ENCODE data around the gene TAGLN2. TPM values are rescaled to one million over a fixed set of nuclear protein-coding genes. Genes with fewer than 3 reads are reported as not detected.

The TAGLN2 gene
- total RNA-seq, 1 experiment from 2014 or later = 66.9 TPM

DNA sequence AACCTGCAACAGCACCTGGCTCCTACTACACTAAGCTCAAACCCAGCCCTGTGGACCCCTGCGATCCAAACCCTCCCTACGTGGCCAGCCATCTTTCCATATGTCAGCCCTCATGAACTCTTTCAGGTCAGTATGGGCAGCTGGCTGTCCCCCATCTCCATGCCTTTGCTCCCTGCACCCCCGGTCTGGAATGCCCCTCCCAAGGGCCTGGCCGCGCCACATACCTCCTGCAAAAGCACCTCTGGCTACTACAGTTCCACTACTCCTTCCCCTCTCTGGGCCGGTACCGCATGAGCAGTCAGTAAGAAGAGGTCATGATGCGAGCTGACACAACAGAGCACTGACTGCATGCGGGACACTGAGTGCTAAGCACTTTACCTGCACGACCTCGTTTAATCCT, 10.0 kb upstream of the TAGLN2 start:
- Mint-ChIP-seq H3K27ac (no peak overlapping the region), H3K36me3 (peaks cover 25% of the 10 kb centered on the region), H3K4me3 (no peak overlapping the region), H3K27me3 (ENCODE audit: low read depth) (no peaks in the 10 kb centered on the region), H3K4me1 (peaks cover 24% of the 10 kb centered on the region), H3K9me3 (no peaks in the 10 kb centered on the region)
- ChIA-PET CTCF (interaction anchor here (1.0 to 10.6 kb wide), 4 partner anchors 11 to 72 kb away, joined by 3 to 202 read pairs (median 4); no protein-coding TSS in a partner anchor), POLR2A (interaction anchor here (0.5 kb wide), 1 partner anchor 10 kb away, joined by 3 read pairs; no protein-coding TSS in a partner anchor)
- ATAC-seq (no peak), DNase-seq (ENCODE audit: low spot score) (no peak)
- TF ChIP-seq, protein P1, sequence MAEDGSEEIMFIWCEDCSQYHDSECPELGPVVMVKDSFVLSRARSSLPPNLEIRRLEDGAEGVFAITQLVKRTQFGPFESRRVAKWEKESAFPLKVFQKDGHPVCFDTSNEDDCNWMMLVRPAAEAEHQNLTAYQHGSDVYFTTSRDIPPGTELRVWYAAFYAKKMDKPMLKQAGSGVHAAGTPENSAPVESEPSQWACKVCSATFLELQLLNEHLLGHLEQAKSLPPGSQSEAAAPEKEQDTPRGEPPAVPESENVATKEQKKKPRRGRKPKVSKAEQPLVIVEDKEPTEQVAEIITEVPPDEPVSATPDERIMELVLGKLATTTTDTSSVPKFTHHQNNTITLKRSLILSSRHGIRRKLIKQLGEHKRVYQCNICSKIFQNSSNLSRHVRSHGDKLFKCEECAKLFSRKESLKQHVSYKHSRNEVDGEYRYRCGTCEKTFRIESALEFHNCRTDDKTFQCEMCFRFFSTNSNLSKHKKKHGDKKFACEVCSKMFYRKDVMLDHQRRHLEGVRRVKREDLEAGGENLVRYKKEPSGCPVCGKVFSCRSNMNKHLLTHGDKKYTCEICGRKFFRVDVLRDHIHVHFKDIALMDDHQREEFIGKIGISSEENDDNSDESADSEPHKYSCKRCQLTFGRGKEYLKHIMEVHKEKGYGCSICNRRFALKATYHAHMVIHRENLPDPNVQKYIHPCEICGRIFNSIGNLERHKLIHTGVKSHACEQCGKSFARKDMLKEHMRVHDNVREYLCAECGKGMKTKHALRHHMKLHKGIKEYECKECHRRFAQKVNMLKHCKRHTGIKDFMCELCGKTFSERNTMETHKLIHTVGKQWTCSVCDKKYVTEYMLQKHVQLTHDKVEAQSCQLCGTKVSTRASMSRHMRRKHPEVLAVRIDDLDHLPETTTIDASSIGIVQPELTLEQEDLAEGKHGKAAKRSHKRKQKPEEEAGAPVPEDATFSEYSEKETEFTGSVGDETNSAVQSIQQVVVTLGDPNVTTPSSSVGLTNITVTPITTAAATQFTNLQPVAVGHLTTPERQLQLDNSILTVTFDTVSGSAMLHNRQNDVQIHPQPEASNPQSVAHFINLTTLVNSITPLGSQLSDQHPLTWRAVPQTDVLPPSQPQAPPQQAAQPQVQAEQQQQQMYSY (CRISPR knock-in tag; IDR thresholded peaks at IDR 0.05) = no peak
- TF ChIP-seq ZNF138 (CRISPR knock-in tag; conservative IDR thresholded peaks at IDR 0.05) (no peak), ATF1 (CRISPR knock-in tag; IDR thresholded peaks at IDR 0.05) (no peak)

DNA sequence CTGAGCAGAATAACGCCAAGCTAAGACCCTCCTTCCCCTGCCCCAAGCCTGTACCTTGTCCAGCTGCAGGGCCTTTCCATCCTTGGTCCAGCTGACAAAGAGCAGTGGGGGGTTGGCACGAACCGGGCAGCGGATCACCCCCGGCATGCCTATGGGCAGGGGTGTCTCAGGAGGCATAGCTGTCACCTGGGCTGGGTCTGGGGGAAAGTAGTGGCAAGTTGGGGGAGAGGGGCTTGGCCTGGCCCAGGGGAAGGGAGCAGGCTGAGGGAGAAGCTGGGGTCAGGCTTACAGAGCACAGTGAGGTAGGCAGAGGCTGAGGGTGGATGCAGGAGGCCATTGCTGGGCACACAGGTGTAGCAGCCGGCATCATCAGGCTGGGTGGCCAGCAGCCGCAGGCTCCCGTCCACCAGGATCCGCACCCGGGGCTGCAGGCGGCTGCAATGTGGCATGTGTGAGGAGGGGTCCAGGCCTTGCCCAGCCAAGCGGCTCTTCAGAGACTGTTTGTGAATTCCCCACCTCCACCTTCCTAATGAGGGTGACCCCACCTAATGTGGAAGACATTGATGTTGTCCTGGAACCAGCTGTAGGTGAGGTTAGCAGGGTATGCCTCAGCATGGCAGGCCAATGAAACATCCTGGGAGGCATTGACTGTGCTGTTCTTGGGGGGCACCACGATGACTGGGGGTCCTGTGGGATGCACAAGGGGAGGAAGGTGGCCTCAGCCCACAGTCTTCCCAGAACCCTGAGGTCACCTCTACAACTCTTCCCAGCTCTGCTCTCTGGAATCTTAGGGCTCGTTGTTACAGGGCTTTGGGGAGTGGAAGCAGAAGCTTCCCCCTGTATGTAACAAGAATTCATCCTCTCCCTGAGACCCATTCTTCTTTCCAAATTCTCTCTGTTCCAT, 9.1 kb upstream of the TAGLN2 start:
- ATAC-seq = no peak
- CTCF ChIA-PET = interaction anchor here (1.2 to 10.6 kb wide), 3 partner anchors 11 to 73 kb away, joined by 4 to 202 read pairs (median 4); no protein-coding TSS in a partner anchor
- POLR2A ChIA-PET = no interaction called here
- DNase-seq (ENCODE audit: low spot score) = no peak
- Mint-ChIP-seq H3K4me1 (peaks cover 26% of the 10 kb centered on the region), H3K27ac (no peak overlapping the region), H3K9me3 (no peaks in the 10 kb centered on the region), H3K27me3 (ENCODE audit: low read depth) (no peaks in the 10 kb centered on the region), H3K4me3 (no peak overlapping the region), H3K36me3 (peaks cover 20% of the 10 kb centered on the region)
- no peak for TF ChIP-seq TEAD4 (CRISPR knock-in tag; IDR thresholded peaks at IDR 0.05)
- TF ChIP-seq FOXP4 (CRISPR knock-in tag; IDR thresholded peaks at IDR 0.05) = no peak
- no peak for TF ChIP-seq RORB (CRISPR knock-in tag; IDR thresholded peaks at IDR 0.05)
- no peak for TF ChIP-seq GABPB1 (CRISPR knock-in tag; IDR thresholded peaks at IDR 0.05)
- TF ChIP-seq, protein P2, sequence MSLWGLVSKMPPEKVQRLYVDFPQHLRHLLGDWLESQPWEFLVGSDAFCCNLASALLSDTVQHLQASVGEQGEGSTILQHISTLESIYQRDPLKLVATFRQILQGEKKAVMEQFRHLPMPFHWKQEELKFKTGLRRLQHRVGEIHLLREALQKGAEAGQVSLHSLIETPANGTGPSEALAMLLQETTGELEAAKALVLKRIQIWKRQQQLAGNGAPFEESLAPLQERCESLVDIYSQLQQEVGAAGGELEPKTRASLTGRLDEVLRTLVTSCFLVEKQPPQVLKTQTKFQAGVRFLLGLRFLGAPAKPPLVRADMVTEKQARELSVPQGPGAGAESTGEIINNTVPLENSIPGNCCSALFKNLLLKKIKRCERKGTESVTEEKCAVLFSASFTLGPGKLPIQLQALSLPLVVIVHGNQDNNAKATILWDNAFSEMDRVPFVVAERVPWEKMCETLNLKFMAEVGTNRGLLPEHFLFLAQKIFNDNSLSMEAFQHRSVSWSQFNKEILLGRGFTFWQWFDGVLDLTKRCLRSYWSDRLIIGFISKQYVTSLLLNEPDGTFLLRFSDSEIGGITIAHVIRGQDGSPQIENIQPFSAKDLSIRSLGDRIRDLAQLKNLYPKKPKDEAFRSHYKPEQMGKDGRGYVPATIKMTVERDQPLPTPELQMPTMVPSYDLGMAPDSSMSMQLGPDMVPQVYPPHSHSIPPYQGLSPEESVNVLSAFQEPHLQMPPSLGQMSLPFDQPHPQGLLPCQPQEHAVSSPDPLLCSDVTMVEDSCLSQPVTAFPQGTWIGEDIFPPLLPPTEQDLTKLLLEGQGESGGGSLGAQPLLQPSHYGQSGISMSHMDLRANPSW (CRISPR knock-in tag; conservative IDR thresholded peaks at IDR 0.05; ENCODE audit: low read depth) = no peak
- no peak for TF ChIP-seq MXD4 (CRISPR knock-in tag; IDR thresholded peaks at IDR 0.05; ENCODE audit: borderline replicate concordance)

DNA sequence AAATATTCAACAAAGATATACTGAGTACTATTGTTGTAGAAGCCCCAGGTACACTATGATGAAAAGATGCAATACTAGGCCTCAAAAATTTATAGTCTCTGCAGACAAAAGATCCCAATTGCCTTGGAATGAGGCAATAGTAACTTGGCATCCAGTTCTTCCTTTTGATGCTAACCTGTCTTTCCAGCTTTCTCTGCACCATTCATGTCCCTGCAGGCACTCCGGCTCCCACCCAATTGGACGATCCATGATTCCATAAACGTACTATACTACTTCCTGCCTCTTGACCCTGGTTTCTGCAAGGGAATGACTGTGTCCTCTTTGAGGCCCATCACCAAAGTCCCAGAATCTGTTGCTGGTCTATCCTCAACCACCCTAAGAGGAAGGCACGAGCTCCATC, 8.0 kb upstream of the TAGLN2 start:
- ChIA-PET POLR2A (no interaction called here), CTCF (interaction anchor here (1.6 to 10.6 kb wide), 2 partner anchors 13 to 74 kb away, joined by 4 to 202 read pairs; no protein-coding TSS in a partner anchor)
- Mint-ChIP-seq H3K27me3 (ENCODE audit: low read depth) (no peaks in the 10 kb centered on the region), H3K36me3 (peaks cover 26% of the 10 kb centered on the region), H3K27ac (no peak overlapping the region), H3K9me3 (no peaks in the 10 kb centered on the region), H3K4me3 (no peak overlapping the region), H3K4me1 (peaks cover 30% of the 10 kb centered on the region)
- ATAC-seq = no peak
- TF ChIP-seq GABPB1 (CRISPR knock-in tag; IDR thresholded peaks at IDR 0.05) (no peak), SP1 (CRISPR knock-in tag; conservative IDR thresholded peaks at IDR 0.05) (no peak), TP53 (CRISPR knock-in tag; IDR thresholded peaks at IDR 0.05) (no peak), NR1H2 (CRISPR knock-in tag; IDR thresholded peaks at IDR 0.05) (no peak), ZSCAN18 (CRISPR knock-in tag; IDR thresholded peaks at IDR 0.05) (no peak), MYBL2 (CRISPR knock-in tag; IDR thresholded peaks at IDR 0.05) (no peak), GTF2I (CRISPR knock-in tag; conservative IDR thresholded peaks at IDR 0.05) (no peak), ZNF396 (CRISPR knock-in tag; IDR thresholded peaks at IDR 0.05; ENCODE audit: borderline replicate concordance) (no peak), MXD4 (CRISPR knock-in tag; IDR thresholded peaks at IDR 0.05; ENCODE audit: borderline replicate concordance) (no peak), ZNF317 (CRISPR knock-in tag; IDR thresholded peaks at IDR 0.05; ENCODE audit: borderline replicate concordance, low read depth) (no peak)
- no peak for DNase-seq (ENCODE audit: low spot score)
